ENCODE results near the gene TRAT1.

TRAT1 gene

GRCh38 chr3:108883373-108883772 is 60.8 kb downstream of the TRAT1 start:
- no peak for TF ChIP-seq CTCF (IDR thresholded peaks at IDR 0.05; ENCODE audit: insufficient read depth, low read depth, low read length, missing control alignments)
- H3K4me3 ChIP-seq (ENCODE audit: low read length) = no peak overlapping the region
- no peak for DNase-seq (ENCODE audit: low read depth)

- H3K4me3 ChIP-seq (ENCODE audit: low read length) = no peak overlapping the region
- DNase-seq (ENCODE audit: low read depth) = no peak
- no peak for TF ChIP-seq CTCF (IDR thresholded peaks at IDR 0.05; ENCODE audit: insufficient read depth, low read depth, low read length, missing control alignments)
Observed at GRCh38 chr3:108887121-108887520, 64.5 kb downstream of the TRAT1 start.

GRCh38 chr3:108887777-108888176 is 65.2 kb downstream of the TRAT1 start:
- H3K4me3 ChIP-seq (ENCODE audit: low read length) = no peak overlapping the region
- no peak for DNase-seq (ENCODE audit: low read depth)
- no peak for TF ChIP-seq CTCF (IDR thresholded peaks at IDR 0.05; ENCODE audit: insufficient read depth, low read depth, low read length, missing control alignments)

GRCh38 chr3:108891833-108892232 is 69.2 kb downstream of the TRAT1 start:
- DNase-seq (ENCODE audit: low read depth) = no peak
- no peak overlapping the region for H3K4me3 ChIP-seq (ENCODE audit: low read length)
- TF ChIP-seq CTCF (IDR thresholded peaks at IDR 0.05; ENCODE audit: insufficient read depth, low read depth, low read length, missing control alignments) = no peak

- TF ChIP-seq CTCF (IDR thresholded peaks at IDR 0.05; ENCODE audit: insufficient read depth, low read depth, low read length, missing control alignments) = no peak
- no peak for DNase-seq (ENCODE audit: low read depth)
- H3K4me3 ChIP-seq (ENCODE audit: low read length) = no peak overlapping the region
Observed at GRCh38 chr3:108894981-108895380, 72.4 kb downstream of the TRAT1 start.

GRCh38 chr3:108897883-108898282 is 75.3 kb downstream of the TRAT1 start:
- TF ChIP-seq CTCF (IDR thresholded peaks at IDR 0.05; ENCODE audit: insufficient read depth, low read depth, low read length, missing control alignments) = no peak
- no peak for DNase-seq (ENCODE audit: low read depth)
- no peak overlapping the region for H3K4me3 ChIP-seq (ENCODE audit: low read length)

- no peak for DNase-seq (ENCODE audit: low read depth)
- TF ChIP-seq CTCF (IDR thresholded peaks at IDR 0.05; ENCODE audit: insufficient read depth, low read depth, low read length, missing control alignments) = no peak
- H3K4me3 ChIP-seq (ENCODE audit: low read length) = no peak overlapping the region
Observed at GRCh38 chr3:108899530-108899929, 76.9 kb downstream of the TRAT1 start.
